Peyer's patch (tissue), 4 donors: ENCODE data around the gene CBS.

ENCODE experiments used
- CTCF ChIP-seq, 6 experiments: fragments of 450-650 bp in 4 of 6; fragments of 200-600 bp in 2 of 6; sonication (generic) in 1 of 6; IDR thresholded peaks; one replicate each; pipeline ENCODE4 v1.5.1; 2017 to 2019; ENCODE audit warnings: antibody characterized with exemption in 6 of 6, mild to moderate bottlenecking in 3 of 6, moderate library complexity in 1 of 6
- POLR2A ChIP-seq, 2 donors: fragments of 450-650 bp; IDR thresholded peaks; one replicate each; pipeline ENCODE4 v1.5.1; 2017; ENCODE audit warnings: antibody characterized with exemption in 2 of 2, mild to moderate bottlenecking in 2 of 2, moderate library complexity in 2 of 2

- no peak for TF ChIP-seq POLR2A (IDR thresholded peaks at IDR 0.05)
- TF ChIP-seq CTCF (IDR thresholded peaks at IDR 0.05), result no peak
These were observed 49.9 kb downstream of the CBS start for GRCh38 chr21:43025636-43026180.
